ENCODE results near the gene HIVEP3. TPM values are rescaled to one million over a fixed set of nuclear protein-coding genes. Genes with fewer than 3 reads are reported as not detected.
A peak's percentile ranks its signal among the peaks of the same experiment; 100 is the strongest.

Gene HIVEP3
- total and polyA plus RNA-seq, 2 donors (not counting 1 experiment from before 2014, with no cell fraction given), result 2.0 to 5.1 TPM

GRCh38 chr1:41708332-41708731 is 210.4 kb downstream of the HIVEP3 start:
- no peak overlapping the region for H2AFZ ChIP-seq (ENCODE audit: insufficient read depth, low read depth, low read length, poor library complexity, severe bottlenecking)
- ChIA-PET POLR2A (no interaction called here), CTCF (interaction anchor here (0.7 to 2.8 kb wide), 3 partner anchors 19 to 139 kb away, joined by 3 to 8 read pairs (median 4); no protein-coding TSS in a partner anchor)
- Mint-ChIP-seq H3K27me3 (no peaks in the 10 kb centered on the region), H3K4me1 (peaks cover 16% of the 10 kb centered on the region), H3K9me3 (ENCODE audit: insufficient read depth) (no peaks in the 10 kb centered on the region), H3K4me3 (no peak overlapping the region), H3K27ac (no peak overlapping the region)
- no peak overlapping the region for H3K27ac ChIP-seq (ENCODE audit: low read length in 2 of 2)
- H3K36me3 ChIP-seq (replicated peaks in 1 of 2; ENCODE audit: control extremely low read depth in 1 of 2, control insufficient read depth in 1 of 2, extremely low read depth in 1 of 2, insufficient read depth in 2 of 2, low read length in 1 of 2), result no peaks in the 10 kb centered on the region
- H3K9ac ChIP-seq (ENCODE audit: low read length), result no peak overlapping the region
- no peak overlapping the region for H3K4me2 ChIP-seq (replicated peaks; ENCODE audit: low read depth, low read length, poor library complexity, severe bottlenecking)
- H3K4me1 ChIP-seq (ENCODE audit: control insufficient read depth in 2 of 2, insufficient read depth in 2 of 2, low read length in 2 of 2), result peaks cover 7 to 15% of the 10 kb centered on the region in 2 donors
- DNase-seq, result peak; percentile 32
- no peaks in the 10 kb centered on the region for H3K79me2 ChIP-seq (ENCODE audit: control insufficient read depth, insufficient read depth, low read length)
- no peak overlapping the region for H3K4me3 ChIP-seq (ENCODE audit: control extremely low read depth in 1 of 5, extremely low read depth in 1 of 5, insufficient read depth in 1 of 5, low read depth in 2 of 5, low read length in 4 of 5)
- no peaks in the 10 kb centered on the region for H4K20me1 ChIP-seq (ENCODE audit: control insufficient read depth, insufficient read depth, low read length, poor library complexity, severe bottlenecking)
- TF ChIP-seq EZH2 (IDR thresholded peaks at IDR 0.05; ENCODE audit: borderline replicate concordance, insufficient read depth, low read depth, low read length, poor library complexity, severe bottlenecking) (no peak), CTCF (IDR thresholded peaks at IDR 0.05) (no peak)
- intact Hi-C loops (cut with micrococcal nuclease), result no loop called here
- 11% methylated on average over 1 of the region's 2 CpGs for WGBS (ENCODE audit: insufficient coverage)
- H3K9me3 ChIP-seq (ENCODE audit: control extremely low read depth in 1 of 3, control insufficient read depth in 2 of 3, insufficient read depth in 1 of 3, low read length in 2 of 3), result no peaks in the 10 kb centered on the region
- no peaks in the 10 kb centered on the region for H3K27me3 ChIP-seq (replicated peaks in 1 of 4; ENCODE audit: control extremely low read depth in 1 of 4, control insufficient read depth in 3 of 4, insufficient read depth in 4 of 4, low read length in 3 of 4)
- no peak for ATAC-seq (ENCODE audit: low read depth)

DNA sequence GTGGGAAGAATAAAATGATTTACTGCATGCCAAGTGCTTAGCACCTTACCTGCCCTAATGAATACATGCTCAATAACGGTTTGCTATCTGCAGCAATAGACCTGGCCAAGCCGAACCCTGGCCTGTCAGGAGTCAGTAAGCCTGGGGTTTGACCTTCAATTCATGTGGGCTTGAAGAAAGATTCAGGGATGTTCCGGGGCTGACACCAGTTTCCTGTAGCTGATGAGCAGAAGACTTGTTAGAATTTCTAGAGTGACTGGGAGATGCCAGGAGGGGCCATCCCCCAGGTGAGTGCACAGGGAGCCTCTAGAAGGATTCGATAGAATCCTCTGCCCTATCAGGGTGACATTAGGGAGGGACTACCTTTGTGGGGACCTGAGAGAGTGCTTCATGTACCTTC is 210.9 kb downstream of the HIVEP3 start:
- no peaks in the 10 kb centered on the region for H3K36me3 ChIP-seq (replicated peaks in 1 of 2; ENCODE audit: control extremely low read depth in 1 of 2, control insufficient read depth in 1 of 2, extremely low read depth in 1 of 2, insufficient read depth in 2 of 2, low read length in 1 of 2)
- H3K4me3 ChIP-seq (ENCODE audit: control extremely low read depth in 1 of 5, extremely low read depth in 1 of 5, insufficient read depth in 1 of 5, low read depth in 2 of 5, low read length in 4 of 5), result no peak overlapping the region
- H3K4me1 Mint-ChIP-seq, result peaks cover 16% of the 10 kb centered on the region
- no peaks in the 10 kb centered on the region for H3K27me3 ChIP-seq (replicated peaks in 1 of 4; ENCODE audit: control extremely low read depth in 1 of 4, control insufficient read depth in 3 of 4, insufficient read depth in 4 of 4, low read length in 3 of 4)
- 91% methylated on average over 3 of the region's 4 CpGs for WGBS (ENCODE audit: insufficient coverage)
- CTCF ChIA-PET, result interaction anchor here (0.7 to 2.8 kb wide), 3 partner anchors 19 to 138 kb away, joined by 3 to 8 read pairs (median 4); no protein-coding TSS in a partner anchor
- H3K4me3 Mint-ChIP-seq, result no peak overlapping the region
- H4K20me1 ChIP-seq (ENCODE audit: control insufficient read depth, insufficient read depth, low read length, poor library complexity, severe bottlenecking), result no peaks in the 10 kb centered on the region
- no peak for TF ChIP-seq EZH2 (IDR thresholded peaks at IDR 0.05; ENCODE audit: borderline replicate concordance, insufficient read depth, low read depth, low read length, poor library complexity, severe bottlenecking)
- TF ChIP-seq CTCF (IDR thresholded peaks at IDR 0.05), result no peak
- peaks cover 7 to 15% of the 10 kb centered on the region in 2 donors for H3K4me1 ChIP-seq (ENCODE audit: control insufficient read depth in 2 of 2, insufficient read depth in 2 of 2, low read length in 2 of 2)
- no peak overlapping the region for H3K27ac Mint-ChIP-seq
- H3K9me3 ChIP-seq (ENCODE audit: control extremely low read depth in 1 of 3, control insufficient read depth in 2 of 3, insufficient read depth in 1 of 3, low read length in 2 of 3), result no peaks in the 10 kb centered on the region
- intact Hi-C loops (cut with micrococcal nuclease), result no loop called here
- ATAC-seq (ENCODE audit: low read depth) (no peak), DNase-seq (no peak)
- H3K4me2 ChIP-seq (replicated peaks; ENCODE audit: low read depth, low read length, poor library complexity, severe bottlenecking), result no peak overlapping the region
- POLR2A ChIA-PET, result no interaction called here
- H3K27me3 Mint-ChIP-seq, result no peaks in the 10 kb centered on the region
- no peaks in the 10 kb centered on the region for H3K79me2 ChIP-seq (ENCODE audit: control insufficient read depth, insufficient read depth, low read length)
- H3K9me3 Mint-ChIP-seq (ENCODE audit: insufficient read depth), result no peaks in the 10 kb centered on the region
- H3K27ac ChIP-seq (ENCODE audit: low read length in 2 of 2), result no peak overlapping the region
- H3K9ac ChIP-seq (ENCODE audit: low read length), result no peak overlapping the region
- H2AFZ ChIP-seq (ENCODE audit: insufficient read depth, low read depth, low read length, poor library complexity, severe bottlenecking), result no peak overlapping the region
